Posterior cingulate gyrus (tissue), 11 donors: ENCODE measurements around the gene SLC45A3.
A peak's percentile ranks its signal among the peaks of the same experiment; 100 is the strongest.

ENCODE experiments used
- DNase-seq, 10 donors: peaks; one replicate each; pipeline versions ENCODE4 v3.0.0 to v3.0.0-alpha.2; 2020 to 2021; ENCODE audit warnings: mixed read lengths in 3 of 10
- intact Hi-C: fragments of 100-400 bp; cut with DNase I; formaldehyde crosslinking; loops from one replicate; pipeline ENCODE4 v1.15.1; 2023

The SLC45A3 gene

DNA sequence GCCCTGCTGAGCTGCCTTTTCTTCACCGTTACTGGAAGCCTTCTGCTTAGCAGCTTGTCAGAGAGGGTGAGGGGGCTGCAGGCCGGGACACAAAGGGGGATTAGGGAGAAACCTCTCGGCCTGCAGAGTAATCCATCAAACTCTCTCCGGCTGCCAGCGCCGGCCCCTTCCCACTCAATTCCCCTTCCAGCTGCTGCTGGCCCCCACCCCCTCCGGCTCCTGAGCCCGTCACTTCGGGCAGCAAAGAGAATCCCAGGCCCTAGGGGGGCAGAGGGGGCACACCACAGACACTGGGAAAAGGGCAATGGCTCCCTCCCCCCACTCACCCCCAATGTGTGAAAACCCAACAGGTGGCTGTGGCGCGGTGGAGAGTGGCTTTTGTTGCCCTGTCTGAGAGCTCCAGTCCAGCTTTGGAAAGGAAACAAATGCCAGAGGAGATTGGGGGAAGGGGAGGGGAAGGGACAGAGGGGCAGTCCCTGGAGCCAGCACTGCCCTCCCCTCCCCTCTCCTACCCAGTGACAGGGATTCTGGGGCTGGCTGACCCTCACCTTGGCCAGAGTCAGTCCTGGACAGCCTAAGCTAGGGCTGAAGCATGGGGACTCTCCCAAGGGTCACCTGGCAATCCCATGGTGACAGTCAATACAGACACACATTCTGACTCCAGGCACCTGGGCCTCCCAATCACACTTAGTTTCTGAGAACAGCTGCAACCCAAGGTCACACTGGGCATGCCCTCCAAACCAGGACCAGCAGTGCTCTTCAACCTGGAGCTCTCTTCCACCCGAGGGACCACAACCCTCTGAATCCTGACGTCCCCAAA, 9.5 kb downstream of the SLC45A3 start:
- no peak for DNase-seq
- intact Hi-C loops = no loop called here

DNA sequence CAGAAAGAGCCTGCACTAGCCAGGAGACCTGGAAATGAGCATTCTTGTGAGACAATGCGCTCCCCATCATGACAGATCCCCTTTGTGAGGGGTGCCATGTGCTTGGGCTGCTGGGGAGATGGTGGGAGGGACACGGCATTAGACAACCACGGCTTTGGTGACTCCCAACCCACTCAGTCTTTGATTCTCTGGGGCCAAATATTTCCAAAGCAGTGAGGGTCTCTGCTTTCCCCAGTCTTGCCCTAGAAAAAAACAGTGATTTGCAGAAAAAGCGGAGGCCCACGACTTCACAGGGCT, 10.2 kb downstream of the SLC45A3 start:
- intact Hi-C loops = no loop called here
- peak in 2 of 10 donors; percentile 37 to 47 for DNase-seq

DNA sequence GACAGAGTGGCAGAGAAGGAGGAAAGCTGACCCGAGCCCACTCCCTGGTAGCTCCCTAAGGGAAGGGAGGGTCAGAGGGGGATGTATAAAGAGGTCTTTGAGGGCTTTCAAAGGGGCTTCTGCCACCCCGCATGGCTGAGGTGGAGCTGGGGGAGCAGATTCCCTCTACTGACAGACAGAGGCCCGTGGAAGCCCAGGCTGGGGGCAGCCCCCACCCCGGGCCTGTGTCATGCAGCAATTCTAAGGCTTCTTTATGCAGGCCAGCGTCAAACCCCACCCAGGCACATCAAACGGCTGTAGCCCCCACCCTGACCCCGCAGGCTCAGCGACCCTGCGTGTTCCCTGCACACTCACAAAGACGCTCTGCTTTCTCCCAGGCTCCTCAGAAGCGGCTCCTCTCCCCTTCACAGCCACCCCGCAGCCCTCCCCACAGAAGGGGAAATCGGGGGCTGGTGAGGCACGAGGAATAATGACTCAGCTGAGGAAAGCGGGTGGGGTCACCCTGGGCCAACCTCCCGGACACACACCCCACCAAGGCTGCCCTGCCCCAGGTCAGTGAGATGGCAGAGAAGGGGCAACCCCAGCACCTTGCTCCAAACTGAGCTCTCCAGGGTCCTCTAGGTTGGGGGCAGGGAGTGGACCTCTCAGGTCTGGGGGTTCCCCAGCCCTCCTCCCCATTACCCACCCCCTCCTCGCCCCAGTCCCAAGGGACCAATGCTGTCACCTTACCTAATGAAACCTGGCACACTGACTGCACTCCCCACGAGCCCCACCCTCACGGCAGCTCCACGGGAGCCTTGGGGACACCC, 10.8 kb downstream of the SLC45A3 start:
- intact Hi-C loops = no loop called here
- DNase-seq = peak in 6 of 10 donors; percentile 8 to 94 (median 52)

DNA sequence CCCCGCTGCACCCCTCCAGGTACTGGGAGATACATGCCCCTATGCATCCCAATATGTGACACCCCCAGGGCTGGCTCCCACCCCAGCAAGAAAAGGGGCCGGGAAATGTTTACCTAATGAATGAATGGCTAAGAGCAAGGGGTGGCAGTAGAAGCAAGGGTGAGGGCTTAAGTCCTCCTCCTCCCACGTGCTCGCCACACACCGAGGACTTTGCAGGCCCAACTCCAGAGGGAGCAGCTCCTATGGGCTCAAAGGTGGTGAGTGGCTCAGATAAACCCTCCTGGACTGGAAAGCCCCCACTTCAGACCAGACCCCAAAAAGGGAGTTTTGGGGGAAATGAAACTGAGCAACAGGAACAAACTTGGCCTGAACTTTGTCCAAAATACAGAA, 11.4 kb downstream of the SLC45A3 start:
- intact Hi-C loops = no loop called here

DNA sequence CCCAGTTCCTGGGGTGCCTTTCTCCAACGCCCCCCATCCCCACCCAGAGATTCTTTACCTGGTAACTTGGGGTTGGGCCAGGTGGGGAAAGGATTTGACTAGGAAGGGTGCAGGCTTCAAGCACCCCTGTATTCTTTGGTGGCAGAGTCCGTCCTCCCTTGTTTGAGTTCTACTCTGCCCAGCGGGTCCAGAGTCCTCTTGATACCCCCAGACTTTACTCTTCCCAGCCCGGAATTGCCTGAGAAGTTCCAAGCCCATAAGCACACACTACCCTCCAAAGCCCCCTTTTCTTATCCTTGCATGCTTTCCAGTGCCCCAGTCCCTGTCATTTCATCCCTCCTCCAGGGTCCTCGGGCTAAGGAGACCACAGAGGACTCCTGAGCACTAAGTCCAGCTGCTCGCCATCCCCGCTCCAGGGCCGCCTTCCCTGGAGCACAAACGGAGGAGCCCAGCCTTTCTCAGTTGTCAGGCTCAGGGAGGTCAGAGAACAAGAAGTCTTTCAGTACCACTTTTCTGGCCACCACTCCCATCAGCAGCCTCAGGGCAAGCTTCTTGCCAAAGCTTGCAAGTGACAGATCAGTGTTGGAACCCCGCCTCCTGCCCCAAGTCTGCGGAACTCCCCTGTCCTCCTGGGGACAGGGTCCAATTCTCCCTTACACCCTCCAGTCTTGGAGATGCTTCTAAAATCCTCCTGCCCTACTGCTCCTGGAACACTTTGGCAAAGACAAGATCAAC, 12.2 kb downstream of the SLC45A3 start:
- intact Hi-C loops = no loop called here
- DNase-seq = peak in 2 of 10 donors; percentile 50 to 64

More for the DNA sequence above, 11.4 kb downstream of the SLC45A3 start:
- peak in 1 of 10 donors; percentile 33 for DNase-seq

DNA sequence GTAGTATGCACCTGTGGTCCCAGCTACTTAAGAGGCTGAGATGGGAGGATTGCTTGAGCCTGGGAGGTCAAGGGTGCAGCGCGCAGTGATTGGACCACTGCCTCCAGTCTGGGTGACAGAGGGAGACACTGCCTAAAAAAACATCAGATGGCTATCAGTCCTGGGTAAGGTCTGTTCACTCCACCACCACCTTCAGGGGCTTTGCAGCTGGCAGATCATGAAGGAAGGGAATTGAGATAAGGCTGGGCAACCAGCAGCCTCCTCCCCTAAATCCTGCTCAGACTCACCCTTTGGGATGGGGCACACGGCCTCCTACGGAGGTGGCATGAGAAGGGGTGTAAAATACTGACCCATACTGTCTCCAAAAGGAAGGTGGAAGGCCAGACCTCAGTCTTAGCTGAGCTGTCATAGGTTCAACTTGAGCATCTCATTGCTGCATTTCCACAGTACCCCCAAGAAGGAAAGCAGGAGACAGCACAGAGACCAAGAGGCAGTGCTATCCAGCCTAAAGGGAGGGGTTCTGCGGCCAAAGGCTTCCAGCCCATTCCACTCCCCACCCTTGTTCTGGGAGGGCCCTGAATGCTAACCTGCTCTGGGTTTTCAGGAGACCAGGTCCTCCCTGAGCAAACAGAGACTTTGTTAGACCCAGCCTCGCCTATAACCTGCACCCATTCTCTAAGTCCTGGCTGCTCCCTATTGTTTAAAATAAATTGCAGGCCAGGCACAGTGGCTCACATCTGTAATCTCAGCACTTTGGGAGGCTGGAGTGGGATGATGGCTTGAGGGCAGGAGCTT, 13.7 kb downstream of the SLC45A3 start:
- no peak for DNase-seq
- intact Hi-C loops = no loop called here

DNA sequence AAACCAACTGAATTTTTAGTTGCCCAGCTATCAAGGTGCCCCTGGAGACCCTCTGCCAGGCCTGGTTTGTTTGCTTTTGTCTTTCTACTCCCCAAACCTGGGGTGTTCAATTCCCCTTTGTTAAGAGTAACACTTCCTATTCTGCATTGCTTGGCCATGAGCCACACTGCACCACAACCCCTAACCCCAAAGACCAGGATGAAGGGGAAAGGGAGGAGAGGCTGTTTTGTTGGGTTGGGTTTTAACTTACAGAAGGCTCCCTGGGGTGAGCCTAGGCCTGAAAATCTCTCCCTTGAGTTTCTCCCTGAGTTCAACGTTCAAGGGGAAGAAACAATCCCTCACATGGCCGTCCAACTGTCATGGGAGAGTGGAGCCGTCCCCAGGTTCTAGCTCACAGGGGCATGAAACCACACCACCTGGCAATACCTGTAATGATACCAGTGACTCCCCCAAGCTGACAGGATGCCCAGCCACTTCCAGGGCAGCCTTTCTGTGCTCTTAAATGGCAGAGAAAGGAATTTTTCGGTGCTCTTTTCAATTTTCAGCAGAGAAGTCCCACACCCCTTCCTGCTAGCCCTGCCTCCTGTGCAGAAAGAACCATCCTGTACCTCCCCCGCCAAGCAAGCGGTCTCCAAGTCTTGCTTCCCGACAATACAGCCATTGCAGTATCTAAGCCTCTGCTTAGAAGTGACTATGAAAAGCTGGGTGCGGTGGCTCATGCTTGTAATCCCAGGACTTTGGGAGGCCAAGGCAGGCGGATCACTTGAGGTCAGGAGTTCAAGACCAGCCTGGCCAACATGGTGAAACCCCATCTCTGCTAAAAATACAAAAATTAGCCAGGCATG, 14.9 kb downstream of the SLC45A3 start:
- peak in 1 of 10 donors; percentile 29 for DNase-seq
- intact Hi-C loops = no loop called here

DNA sequence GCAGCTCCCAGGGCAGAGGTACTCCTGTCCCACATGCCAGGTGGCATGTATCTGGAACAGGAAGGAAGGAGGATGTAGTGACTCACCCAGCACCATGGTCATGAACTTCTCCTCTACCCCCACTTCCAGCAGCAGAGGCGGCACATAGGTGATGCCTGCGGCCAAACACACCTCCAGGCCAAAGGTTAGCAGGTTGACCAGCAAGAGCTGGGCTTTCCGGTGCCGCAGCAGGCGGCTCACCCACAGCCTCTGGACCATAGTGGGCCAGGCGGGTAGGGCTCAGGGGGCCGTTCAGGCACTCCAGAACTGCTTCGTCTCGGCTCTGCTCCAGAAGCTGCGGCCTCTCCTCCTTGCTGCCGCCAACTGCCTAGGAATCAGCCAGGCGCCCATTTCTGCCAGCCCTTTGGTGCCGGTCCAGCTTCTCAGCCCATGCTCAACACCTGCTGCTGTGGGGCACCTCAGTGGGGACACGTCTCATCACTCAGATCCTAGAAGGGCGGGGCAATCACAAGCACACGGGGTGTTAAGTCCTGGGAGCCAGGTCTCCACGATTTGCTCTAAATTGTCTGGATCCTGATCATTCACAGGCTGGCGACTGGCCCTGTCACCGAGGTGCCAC, 15.8 kb downstream of the SLC45A3 start:
- intact Hi-C loops = no loop called here
- peak in 2 of 10 donors; percentile 38 to 74 for DNase-seq

DNA sequence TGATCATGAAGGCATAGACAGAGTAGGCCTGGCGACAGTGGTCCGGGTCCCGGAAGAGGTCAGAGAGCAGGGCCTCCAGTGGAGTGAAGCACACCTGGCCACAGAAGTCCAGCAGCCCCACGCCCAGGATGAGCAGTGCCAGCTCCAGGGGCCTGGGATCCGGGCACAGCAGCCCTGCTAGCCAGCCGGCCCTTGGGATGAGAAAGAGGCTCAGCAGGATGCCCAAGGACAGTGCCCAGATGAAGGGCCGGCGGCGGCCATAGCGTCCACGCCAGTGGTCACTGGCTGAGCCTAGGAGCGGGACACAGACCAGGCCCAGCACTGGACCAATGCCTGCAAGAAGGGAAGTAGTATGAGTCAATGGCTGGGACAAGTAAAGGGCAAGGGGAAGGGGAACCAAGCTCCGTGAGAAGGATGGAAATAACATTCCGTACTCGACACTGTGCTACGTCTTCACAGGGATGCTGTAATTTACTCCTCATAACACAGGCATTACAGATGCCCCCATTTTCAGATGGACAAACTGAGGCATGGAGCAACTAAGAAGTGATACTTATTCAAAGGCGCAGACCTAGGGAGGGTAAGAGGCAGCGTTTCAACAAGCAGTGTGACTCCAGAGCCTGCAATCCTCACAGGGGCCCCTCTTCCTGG, 16.9 kb downstream of the SLC45A3 start:
- peak in 1 of 10 donors; percentile 75 for DNase-seq
- intact Hi-C loops = no loop called here

DNA sequence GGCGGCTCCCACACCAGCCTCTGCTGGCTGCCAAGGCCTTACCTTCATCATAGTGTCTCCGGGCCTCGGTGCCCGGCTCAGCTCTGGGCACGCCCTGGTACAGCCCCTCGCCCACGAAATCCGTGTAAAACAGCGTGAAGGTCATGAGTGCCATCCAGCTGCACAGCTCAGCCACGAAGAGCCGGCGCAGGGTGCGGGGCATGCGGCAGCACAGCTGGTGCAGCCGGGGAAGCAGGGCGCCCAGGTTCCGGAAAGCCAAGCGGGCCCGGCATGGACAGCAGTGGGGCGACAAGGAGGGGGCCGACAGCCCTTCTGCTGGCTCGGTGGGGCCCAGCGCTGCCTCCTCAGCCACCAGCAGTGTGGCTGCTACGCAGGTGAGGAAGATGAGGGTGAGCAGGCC, 17.5 kb downstream of the SLC45A3 start:
- peak in 1 of 10 donors; percentile 62 for DNase-seq

DNA sequence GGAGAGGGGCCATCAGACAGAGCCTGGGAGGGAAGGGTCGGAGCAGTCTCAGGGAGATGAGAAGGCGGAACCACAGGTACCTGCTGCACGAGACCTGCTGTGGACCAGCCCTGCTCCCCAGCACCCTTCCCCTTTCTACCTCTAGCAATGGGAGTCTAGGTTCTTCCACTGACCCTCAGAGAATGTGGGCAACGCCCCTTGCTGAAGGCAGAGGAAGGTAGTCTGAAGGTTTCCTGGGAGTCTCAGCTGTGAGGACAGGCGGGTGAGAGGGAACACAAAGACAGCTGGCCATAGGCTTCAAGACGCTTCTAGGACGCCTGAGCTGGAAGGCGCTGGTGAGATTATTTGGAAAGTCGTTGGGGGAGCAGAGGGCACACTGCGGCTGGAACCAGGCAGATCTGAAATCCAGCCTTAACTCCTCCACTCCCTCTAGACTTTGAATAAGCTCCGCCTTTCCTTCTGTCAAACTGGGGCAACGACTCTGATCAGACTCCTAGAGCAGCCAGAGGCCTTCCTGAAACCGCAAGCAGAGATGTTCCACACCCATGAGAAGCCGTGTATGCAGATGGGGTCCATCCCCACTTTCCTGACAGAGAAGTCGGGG, 18.1 kb downstream of the SLC45A3 start:
- peak in 1 of 10 donors; percentile 63 for DNase-seq
- intact Hi-C loops = no loop called here

More for the DNA sequence above, 17.5 kb downstream of the SLC45A3 start:
- intact Hi-C loops = no loop called here

DNA sequence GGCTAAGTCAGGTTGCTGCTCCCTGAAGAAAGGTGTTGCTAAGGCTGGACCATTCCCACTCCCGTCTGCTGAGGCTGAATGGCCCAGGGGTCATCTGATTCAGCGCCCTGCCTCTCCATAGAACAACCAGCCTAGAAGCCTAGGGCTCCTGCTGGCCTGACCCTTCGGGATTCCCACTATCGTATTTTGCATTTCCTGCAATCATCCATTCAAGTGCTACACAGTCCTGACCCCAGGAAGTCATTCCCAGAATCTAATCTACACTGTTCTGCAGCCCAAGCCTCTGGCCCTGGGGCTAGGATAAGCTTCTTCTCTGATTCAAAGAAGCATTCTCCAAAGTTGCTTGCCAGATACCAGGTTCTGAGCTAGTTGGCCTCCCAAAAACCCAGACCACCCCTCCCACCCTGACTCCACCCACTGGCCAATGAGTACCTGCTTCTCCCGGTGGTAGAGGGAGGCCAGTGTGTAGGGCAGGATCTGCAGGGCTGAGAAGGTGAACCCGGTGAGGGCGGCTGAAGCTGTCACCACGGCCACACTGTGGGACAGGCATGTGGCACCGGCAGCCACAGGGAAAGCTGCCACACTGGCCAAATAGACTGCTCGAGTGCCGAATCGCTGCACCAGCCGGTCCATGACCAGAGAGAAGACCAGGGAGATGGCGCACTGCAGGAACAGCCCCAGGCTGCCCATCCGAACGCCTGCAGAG, 18.7 kb downstream of the SLC45A3 start:
- intact Hi-C loops = no loop called here

DNA sequence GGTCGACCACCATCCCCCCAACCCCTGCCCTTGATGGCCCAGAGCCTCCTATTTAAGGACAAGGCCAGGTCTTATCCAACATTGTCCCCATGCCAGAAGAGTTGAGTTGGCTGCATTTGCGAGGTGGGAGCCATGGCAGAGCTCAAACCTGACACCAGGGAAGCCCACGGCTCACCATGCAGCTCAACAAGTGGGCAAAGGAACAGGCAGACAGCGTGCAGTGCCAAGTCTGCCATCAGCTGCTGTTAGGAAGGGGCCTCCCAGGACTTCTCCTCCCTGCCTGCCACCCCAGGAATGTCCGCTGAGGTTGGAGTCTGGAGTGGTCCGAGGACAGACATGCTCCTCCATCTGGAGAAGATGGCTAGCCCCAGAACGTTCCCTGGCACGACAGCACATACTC, 19.9 kb downstream of the SLC45A3 start:
- DNase-seq = peak in 1 of 10 donors; percentile 75
- intact Hi-C loops = no loop called here

More for the DNA sequence above, 18.7 kb downstream of the SLC45A3 start:
- DNase-seq = peak in 1 of 10 donors; percentile 74

DNA sequence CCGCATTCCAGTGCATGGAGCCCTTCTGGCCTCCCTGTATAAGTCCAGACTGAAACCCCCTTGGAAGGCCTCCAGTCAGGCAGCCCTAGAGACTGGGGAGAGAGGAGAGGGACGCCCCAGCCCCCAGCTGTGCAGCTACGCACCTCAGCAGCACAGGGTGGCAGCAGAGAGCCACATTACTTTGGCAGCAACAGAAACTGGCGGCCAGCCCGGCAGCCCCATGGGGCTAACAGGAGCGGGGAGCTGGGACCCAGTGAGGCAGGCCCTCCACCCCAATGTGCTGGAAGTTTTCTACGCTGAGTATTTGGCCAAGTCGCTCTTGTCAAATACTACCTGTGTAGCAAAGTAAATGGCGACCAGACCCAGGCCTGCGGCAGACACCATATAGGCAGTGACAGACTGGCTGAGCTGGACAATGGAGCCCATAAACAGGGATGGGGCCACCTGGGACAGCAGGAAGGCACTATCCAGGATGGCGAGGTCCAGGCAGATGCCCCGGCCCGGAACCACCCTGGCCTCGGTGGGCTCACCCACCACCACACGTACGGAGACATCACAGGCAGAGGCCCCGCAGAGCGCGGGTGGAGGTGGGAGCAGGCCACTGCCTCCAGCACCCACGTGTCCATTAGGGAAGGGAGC, 21.2 kb downstream of the SLC45A3 start:
- DNase-seq = peak; percentile 79 to 98 (median 90)
- intact Hi-C loops = loop anchor here (1.0 to 5.0 kb wide), 2 partner anchors 52 to 318 kb away; no protein-coding TSS in a partner anchor

DNA sequence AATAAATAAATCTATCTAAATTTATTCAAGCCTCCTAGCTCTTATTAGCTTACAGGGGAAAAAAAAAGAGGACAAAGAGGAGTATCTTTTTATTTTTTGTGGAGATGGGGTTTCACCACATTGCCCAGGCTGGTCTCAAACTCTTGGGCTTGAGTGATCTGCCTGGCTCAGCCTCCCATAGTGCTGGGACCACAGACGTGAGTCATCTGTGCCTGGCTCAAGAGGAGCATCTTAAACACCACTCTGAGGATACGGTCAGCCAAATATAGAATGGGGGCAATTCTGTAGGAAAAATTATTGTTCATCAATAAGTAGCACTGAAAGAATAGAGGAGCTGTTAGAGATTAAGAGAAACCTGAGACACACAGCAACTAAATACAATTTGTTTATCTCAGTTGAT, 24.1 kb downstream of the SLC45A3 start:
- intact Hi-C loops = loop anchor here (2.0 to 5.0 kb wide), 2 partner anchors 123 to 321 kb away; no protein-coding TSS in a partner anchor
- no peak for DNase-seq

DNA sequence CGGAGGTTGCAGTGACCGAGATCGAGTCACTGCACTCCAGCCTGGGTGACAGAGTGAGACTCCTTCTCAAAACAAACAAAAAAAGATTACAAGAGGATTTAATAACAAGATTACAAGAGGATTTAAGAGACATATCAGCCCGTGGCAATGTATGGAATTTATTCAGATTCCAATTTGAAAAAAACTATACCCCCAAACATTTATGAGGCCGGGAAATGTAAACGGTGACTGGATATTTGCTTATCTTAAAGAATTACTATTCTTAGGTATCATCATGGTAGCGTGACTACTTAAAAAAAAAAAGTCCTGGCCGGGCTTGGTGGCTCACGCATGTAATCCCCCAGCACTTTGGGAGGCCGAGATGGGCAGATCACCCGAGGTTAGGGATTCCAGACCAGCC, 27.3 kb downstream of the SLC45A3 start:
- no peak for DNase-seq
- intact Hi-C loops = no loop called here

DNA sequence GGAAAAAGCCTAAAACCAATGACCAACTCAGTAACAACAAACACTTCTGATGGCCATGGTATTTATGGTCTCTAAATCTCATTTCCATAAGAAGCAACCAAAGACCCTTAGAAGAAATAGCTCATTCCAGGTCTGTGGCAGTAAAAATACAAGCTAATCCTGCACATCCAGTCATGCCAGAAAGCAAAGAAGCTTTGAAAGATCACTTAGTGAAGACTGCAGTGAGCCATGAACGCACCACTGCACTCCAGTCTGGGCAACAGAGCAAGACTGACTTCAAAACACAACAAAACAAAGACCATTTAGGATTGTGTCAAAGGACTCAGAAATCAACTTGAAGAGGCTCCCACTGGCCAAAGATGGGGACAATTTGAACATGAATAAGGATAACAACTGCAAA, 30.1 kb downstream of the SLC45A3 start:
- no peak for DNase-seq
- intact Hi-C loops = no loop called here
